Activated naive CD8-positive, alpha-beta T cell treated with anti-CD3 and anti-CD28 coated beads, Interleukin-2, amount 10 ng/mL, durations not matched to agents 7 days and 5 days (primary cell): ENCODE data around the gene KLF13. TPM values are rescaled to one million over a fixed set of nuclear protein-coding genes. Genes with fewer than 3 reads are reported as not detected.

Source experiments
- ATAC-seq: fragments of 150-1000 bp; cut with Tn5 transposase; one replicate; pipeline ENCODE4 v1.10.0; 2021; ENCODE audit warnings: low read depth, moderate library complexity
- POLR2A ChIA-PET: fragments of 350-600 bp; sonication (Branson Sonifier 250); formaldehyde crosslinking; loops from one replicate; lab custom pipeline; 2021; ENCODE audit warnings: antibody characterized with exemption; lab: Charles Lee
- DNase-seq: peaks from one replicate; pipeline ENCODE4 v3.0.0; 2021
- H3K27ac Mint-ChIP-seq: one replicate; pipeline ENCODE4 v1.8.0; 2022; ENCODE audit warnings: mild to moderate bottlenecking, mixed read lengths
- H3K27me3 Mint-ChIP-seq: one replicate; pipeline ENCODE4 v1.8.0; 2022; ENCODE audit warnings: mild to moderate bottlenecking, moderate library complexity, mixed read lengths
- H3K36me3 Mint-ChIP-seq: one replicate; pipeline ENCODE4 v1.8.0; 2021; ENCODE audit warnings: mild to moderate bottlenecking, mixed read lengths
- H3K4me1 Mint-ChIP-seq: one replicate; pipeline ENCODE4 v1.8.0; 2021; ENCODE audit warnings: mixed read lengths
- H3K4me3 Mint-ChIP-seq: one replicate; pipeline ENCODE4 v1.8.0; 2022; ENCODE audit warnings: mild to moderate bottlenecking, moderate library complexity, mixed read lengths
- H3K9me3 Mint-ChIP-seq: one replicate; pipeline ENCODE4 v1.8.0; 2021; ENCODE audit warnings: mixed read lengths
- total RNA-seq, 2 experiments: library from RNA; stranded (reverse); gene quantifications; one replicate each; pipeline ENCODE4 v1.2.3, GENCODE V29; 2021

The KLF13 gene
- total RNA-seq, 2 experiments from 2014 or later = 230 to 252 TPM

GRCh38 chr15:31332020-31332680 is 5.5 kb downstream of the KLF13 start:
- Mint-ChIP-seq H3K4me3 (peak overlapping the region; percentile 97), H3K4me1 (peaks cover 69% of the 10 kb centered on the region), H3K9me3 (no peaks in the 10 kb centered on the region), H3K27ac (peak overlapping the region; percentile 96), H3K27me3 (no peaks in the 10 kb centered on the region), H3K36me3 (peaks cover 18% of the 10 kb centered on the region)
- DNase-seq (no peak), ATAC-seq (no peak)
- POLR2A ChIA-PET = interaction anchor here (0.6 to 2.0 kb wide), 6 partner anchors 10 to 34 kb away, joined by 3 to 8 read pairs (median 4); no protein-coding TSS in a partner anchor

GRCh38 chr15:31332681-31333071 is 6.0 kb downstream of the KLF13 start:
- H3K4me1 Mint-ChIP-seq = peaks cover 75% of the 10 kb centered on the region
- H3K36me3 Mint-ChIP-seq = peaks cover 18% of the 10 kb centered on the region
- peak overlapping the region; percentile 96 for H3K27ac Mint-ChIP-seq
- ATAC-seq (no peak), DNase-seq (no peak)
- H3K4me3 Mint-ChIP-seq = peak overlapping the region; percentile 97
- no peaks in the 10 kb centered on the region for H3K9me3 Mint-ChIP-seq
- POLR2A ChIA-PET = interaction anchor here (0.7 to 2.0 kb wide), 4 partner anchors 10 to 33 kb away, joined by 4 to 8 read pairs (median 4); no protein-coding TSS in a partner anchor
- no peaks in the 10 kb centered on the region for H3K27me3 Mint-ChIP-seq

GRCh38 chr15:31333119-31333518 is 6.5 kb downstream of the KLF13 start:
- peaks cover 18% of the 10 kb centered on the region for H3K36me3 Mint-ChIP-seq
- H3K4me1 Mint-ChIP-seq = peaks cover 79% of the 10 kb centered on the region
- POLR2A ChIA-PET = interaction anchor here (1.7 to 2.0 kb wide), 3 partner anchors 13 to 33 kb away, joined by 4 to 8 read pairs (median 5); no protein-coding TSS in a partner anchor
- no peak overlapping the region for H3K27ac Mint-ChIP-seq
- no peak overlapping the region for H3K4me3 Mint-ChIP-seq
- H3K27me3 Mint-ChIP-seq = no peaks in the 10 kb centered on the region
- no peaks in the 10 kb centered on the region for H3K9me3 Mint-ChIP-seq
- DNase-seq (no peak), ATAC-seq (no peak)

GRCh38 chr15:31333820-31334219 is 7.2 kb downstream of the KLF13 start:
- peaks cover 14% of the 10 kb centered on the region for H3K36me3 Mint-ChIP-seq
- POLR2A ChIA-PET = interaction anchor here (1.1 to 2.0 kb wide), 2 partner anchors 9 to 13 kb away, joined by 4 to 5 read pairs; no protein-coding TSS in a partner anchor

GRCh38 chr15:31335989-31336592 is 9.5 kb downstream of the KLF13 start:
- ATAC-seq (no peak), DNase-seq (no peak)
- Mint-ChIP-seq H3K4me3 (peak overlapping the region; percentile 41), H3K36me3 (peaks cover 10% of the 10 kb centered on the region), H3K27me3 (no peaks in the 10 kb centered on the region), H3K9me3 (no peaks in the 10 kb centered on the region), H3K4me1 (peaks cover 92% of the 10 kb centered on the region), H3K27ac (peak overlapping the region; percentile 70)
- POLR2A ChIA-PET = interaction anchor here (1.0 to 2.5 kb wide), 4 partner anchors 9 to 100 kb away, joined by 3 to 11 read pairs (median 6); partner anchors contain the start of gene KLF13

More at GRCh38 chr15:31333820-31334219, 7.2 kb downstream of the KLF13 start:
- no peak for DNase-seq
- ATAC-seq = no peak
- Mint-ChIP-seq H3K27ac (no peak overlapping the region), H3K4me1 (peaks cover 86% of the 10 kb centered on the region), H3K27me3 (no peaks in the 10 kb centered on the region), H3K9me3 (no peaks in the 10 kb centered on the region), H3K4me3 (no peak overlapping the region)

GRCh38 chr15:31336593-31337295 is 10.1 kb downstream of the KLF13 start:
- H3K4me3 Mint-ChIP-seq = peak overlapping the region; percentile 41
- ATAC-seq = no peak
- H3K4me1 Mint-ChIP-seq = peaks cover 91% of the 10 kb centered on the region
- H3K27ac Mint-ChIP-seq = peak overlapping the region; percentile 69
- H3K27me3 Mint-ChIP-seq = no peaks in the 10 kb centered on the region
- POLR2A ChIA-PET = interaction anchor here (1.3 to 18.1 kb wide), 3 partner anchors 9 to 25 kb away, joined by 4 to 390 read pairs (median 11); no protein-coding TSS in a partner anchor
- peaks cover 11% of the 10 kb centered on the region for H3K36me3 Mint-ChIP-seq
- DNase-seq = no peak
- H3K9me3 Mint-ChIP-seq = no peaks in the 10 kb centered on the region

GRCh38 chr15:31337352-31338031 is 10.9 kb downstream of the KLF13 start:
- Mint-ChIP-seq H3K4me1 (peaks cover 91% of the 10 kb centered on the region), H3K4me3 (peak overlapping the region; percentile 68), H3K27ac (peak overlapping the region; percentile 80), H3K9me3 (no peaks in the 10 kb centered on the region), H3K36me3 (peaks cover 11% of the 10 kb centered on the region), H3K27me3 (no peaks in the 10 kb centered on the region)
- DNase-seq (no peak), ATAC-seq (peak; percentile 9)
- POLR2A ChIA-PET = interaction anchor here (0.6 to 18.1 kb wide), 5 partner anchors 9 to 468 kb away, joined by 3 to 390 read pairs (median 9); partner anchors contain the start of gene KLF13

GRCh38 chr15:31338318-31338878 is 11.8 kb downstream of the KLF13 start:
- Mint-ChIP-seq H3K4me3 (peak overlapping the region; percentile 68), H3K27me3 (no peaks in the 10 kb centered on the region), H3K4me1 (peaks cover 96% of the 10 kb centered on the region), H3K9me3 (no peaks in the 10 kb centered on the region), H3K36me3 (peaks cover 11% of the 10 kb centered on the region), H3K27ac (peak overlapping the region; percentile 80)
- ATAC-seq = peak; percentile 4
- POLR2A ChIA-PET = interaction anchor here (0.6 to 18.1 kb wide), 7 partner anchors 8 to 469 kb away, joined by 3 to 390 read pairs (median 6); partner anchors contain the start of gene KLF13
- DNase-seq = no peak

GRCh38 chr15:31338879-31339557 is 12.4 kb downstream of the KLF13 start:
- peak; percentile 41 for ATAC-seq
- Mint-ChIP-seq H3K9me3 (no peaks in the 10 kb centered on the region), H3K36me3 (peaks cover 11% of the 10 kb centered on the region), H3K4me3 (peak overlapping the region; percentile 68), H3K27ac (peak overlapping the region; percentile 80), H3K4me1 (peaks cover 97% of the 10 kb centered on the region), H3K27me3 (no peaks in the 10 kb centered on the region)
- POLR2A ChIA-PET = interaction anchor here (0.7 to 18.1 kb wide), 7 partner anchors 9 to 53 kb away, joined by 3 to 390 read pairs (median 6); partner anchors contain the start of gene KLF13
- DNase-seq = no peak

- POLR2A ChIA-PET = interaction anchor here (1.2 to 18.1 kb wide), 3 partner anchors 12 to 53 kb away, joined by 4 to 390 read pairs (median 126); partner anchors contain the start of gene KLF13
- no peaks in the 10 kb centered on the region for H3K9me3 Mint-ChIP-seq
- ATAC-seq (no peak), DNase-seq (no peak)
- H3K27me3 Mint-ChIP-seq = no peaks in the 10 kb centered on the region
- no peak overlapping the region for H3K27ac Mint-ChIP-seq
- H3K4me1 Mint-ChIP-seq = peaks cover 97% of the 10 kb centered on the region
- peaks cover 11% of the 10 kb centered on the region for H3K36me3 Mint-ChIP-seq
- H3K4me3 Mint-ChIP-seq = no peak overlapping the region
These were observed 12.9 kb downstream of the KLF13 start for GRCh38 chr15:31339558-31339895.

GRCh38 chr15:31340047-31340446 is 13.4 kb downstream of the KLF13 start:
- no peaks in the 10 kb centered on the region for H3K27me3 Mint-ChIP-seq
- H3K4me3 Mint-ChIP-seq = peak overlapping the region; percentile 56
- POLR2A ChIA-PET = interaction anchor here (1.2 to 18.1 kb wide), 3 partner anchors 13 to 52 kb away, joined by 4 to 390 read pairs (median 126); partner anchors contain the start of gene KLF13

More at GRCh38 chr15:31340047-31340446, 13.4 kb downstream of the KLF13 start:
- Mint-ChIP-seq H3K27ac (peak overlapping the region; percentile 100), H3K9me3 (no peaks in the 10 kb centered on the region), H3K36me3 (peaks cover 8% of the 10 kb centered on the region), H3K4me1 (peaks cover 97% of the 10 kb centered on the region)
- DNase-seq (no peak), ATAC-seq (no peak)
